Thyroid gland (tissue), 4 donors: ENCODE measurements around the gene RNF31.

Experiments
- POLR2A ChIP-seq, 2 donors: fragments of 450-650 bp; IDR thresholded peaks; one replicate each; pipeline ENCODE4 v1.6.1; 2017; ENCODE audit warnings: antibody characterized with exemption in 2 of 2, mild to moderate bottlenecking in 2 of 2, moderate library complexity in 1 of 2
- TF ChIP-seq, protein P1 (sequence below), 6 experiments: fragments of 200-600 bp in 3 of 6; fragments of 450-650 bp in 3 of 6; sonication (generic) in 3 of 6; IDR thresholded peaks; one replicate each; pipeline ENCODE4 v1.5.1; 2016 to 2019; ENCODE audit warnings: antibody characterized with exemption in 6 of 6, mild to moderate bottlenecking in 2 of 6, inconsistent platforms in 1 of 6, moderate library complexity in 1 of 6

DNA sequence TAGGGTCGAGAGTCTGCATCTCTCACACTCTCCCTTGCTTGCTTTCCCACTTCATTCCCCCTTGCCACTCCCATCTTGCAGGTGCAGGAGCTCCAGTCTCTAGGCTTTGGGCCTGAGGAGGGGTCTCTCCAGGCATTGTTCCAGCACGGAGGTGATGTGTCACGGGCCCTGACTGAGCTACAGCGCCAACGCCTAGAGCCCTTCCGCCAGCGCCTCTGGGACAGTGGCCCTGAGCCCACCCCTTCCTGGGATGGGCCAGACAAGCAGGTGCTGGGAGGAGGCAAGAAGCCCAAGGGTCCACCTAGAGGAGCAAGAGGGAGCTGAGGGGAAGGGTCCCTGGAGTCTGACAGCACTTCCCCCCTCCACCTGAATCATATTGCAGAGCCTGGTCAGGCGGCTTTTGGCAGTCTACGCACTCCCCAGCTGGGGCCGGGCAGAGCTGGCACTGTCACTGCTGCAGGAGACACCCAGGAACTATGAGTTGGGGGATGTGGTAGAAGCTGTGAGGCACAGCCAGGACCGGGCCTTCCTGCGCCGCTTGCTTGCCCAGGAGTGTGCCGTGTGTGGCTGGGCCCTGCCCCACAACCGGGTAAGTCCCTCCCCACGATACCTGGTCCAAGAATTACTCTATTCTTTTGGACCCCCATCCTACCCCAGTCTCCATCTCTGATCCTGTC lies 4.2 kb downstream of the RNF31 start:
- TF ChIP-seq, protein P1, sequence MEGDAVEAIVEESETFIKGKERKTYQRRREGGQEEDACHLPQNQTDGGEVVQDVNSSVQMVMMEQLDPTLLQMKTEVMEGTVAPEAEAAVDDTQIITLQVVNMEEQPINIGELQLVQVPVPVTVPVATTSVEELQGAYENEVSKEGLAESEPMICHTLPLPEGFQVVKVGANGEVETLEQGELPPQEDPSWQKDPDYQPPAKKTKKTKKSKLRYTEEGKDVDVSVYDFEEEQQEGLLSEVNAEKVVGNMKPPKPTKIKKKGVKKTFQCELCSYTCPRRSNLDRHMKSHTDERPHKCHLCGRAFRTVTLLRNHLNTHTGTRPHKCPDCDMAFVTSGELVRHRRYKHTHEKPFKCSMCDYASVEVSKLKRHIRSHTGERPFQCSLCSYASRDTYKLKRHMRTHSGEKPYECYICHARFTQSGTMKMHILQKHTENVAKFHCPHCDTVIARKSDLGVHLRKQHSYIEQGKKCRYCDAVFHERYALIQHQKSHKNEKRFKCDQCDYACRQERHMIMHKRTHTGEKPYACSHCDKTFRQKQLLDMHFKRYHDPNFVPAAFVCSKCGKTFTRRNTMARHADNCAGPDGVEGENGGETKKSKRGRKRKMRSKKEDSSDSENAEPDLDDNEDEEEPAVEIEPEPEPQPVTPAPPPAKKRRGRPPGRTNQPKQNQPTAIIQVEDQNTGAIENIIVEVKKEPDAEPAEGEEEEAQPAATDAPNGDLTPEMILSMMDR (IDR thresholded peaks at IDR 0.05): no peak
- no peak for TF ChIP-seq POLR2A (IDR thresholded peaks at IDR 0.05)
